ENCODE data around the gene POU4F3. TPM values are rescaled to one million over a fixed set of nuclear protein-coding genes. Genes with fewer than 3 reads are reported as not detected.
"Not testable (repeated sequence)": the region's sequence is repeated elsewhere in the genome, so short reads cannot be mapped to it uniquely, and the experiment has no call there.

The POU4F3 gene, protein sequence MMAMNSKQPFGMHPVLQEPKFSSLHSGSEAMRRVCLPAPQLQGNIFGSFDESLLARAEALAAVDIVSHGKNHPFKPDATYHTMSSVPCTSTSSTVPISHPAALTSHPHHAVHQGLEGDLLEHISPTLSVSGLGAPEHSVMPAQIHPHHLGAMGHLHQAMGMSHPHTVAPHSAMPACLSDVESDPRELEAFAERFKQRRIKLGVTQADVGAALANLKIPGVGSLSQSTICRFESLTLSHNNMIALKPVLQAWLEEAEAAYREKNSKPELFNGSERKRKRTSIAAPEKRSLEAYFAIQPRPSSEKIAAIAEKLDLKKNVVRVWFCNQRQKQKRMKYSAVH
- total RNA-seq (ENCODE audit: unreplicated experiment): 0.15 TPM
- long read RNA-seq: 0 reads

DNA sequence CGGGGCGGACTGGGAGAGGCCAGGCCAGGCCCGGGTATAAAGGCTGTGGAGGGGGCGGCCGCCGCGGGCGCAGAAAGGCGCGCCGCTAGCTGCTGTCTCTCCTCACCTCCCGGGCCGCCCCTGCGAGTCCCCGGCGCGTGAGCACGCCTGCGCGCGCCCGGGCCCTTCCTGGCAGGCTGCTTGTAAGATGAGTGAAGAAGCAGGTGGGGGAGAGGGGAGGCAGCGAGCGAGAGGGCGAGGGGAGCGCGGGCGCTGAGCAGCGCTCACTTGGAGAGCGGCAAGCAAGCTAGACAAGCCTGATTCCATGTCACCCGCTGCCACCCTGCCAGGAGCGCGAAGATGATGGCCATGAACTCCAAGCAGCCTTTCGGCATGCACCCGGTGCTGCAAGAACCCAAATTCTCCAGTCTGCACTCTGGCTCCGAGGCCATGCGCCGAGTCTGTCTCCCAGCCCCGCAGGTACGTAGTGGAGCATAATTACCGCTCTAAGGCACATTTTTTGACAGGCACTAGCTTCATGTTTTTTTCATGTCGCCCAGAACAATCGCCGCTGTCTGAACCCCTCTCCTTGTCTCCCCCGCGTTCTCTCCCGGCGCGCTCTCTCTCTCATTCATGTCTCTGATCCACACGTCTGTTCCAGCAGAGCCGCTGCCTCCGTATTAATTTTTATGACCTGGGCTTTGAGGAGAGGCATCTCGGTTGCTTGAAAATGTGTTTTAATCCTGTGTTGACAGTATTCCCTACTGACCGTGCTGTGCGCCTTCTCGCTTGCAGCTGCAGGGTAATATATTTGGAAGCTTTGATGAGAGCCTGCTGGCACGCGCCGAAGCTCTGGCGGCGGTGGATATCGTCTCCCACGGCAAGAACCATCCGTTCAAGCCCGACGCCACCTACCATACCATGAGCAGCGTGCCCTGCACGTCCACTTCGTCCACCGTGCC lies at the start of gene POU4F3:
POU4F3 (plus strand) TSS at position 66 of the 941 bp plus-strand sequence; CDS start at position 340, 274 bp downstream.
- H3K9me3 Mint-ChIP-seq (ENCODE audit: unreplicated experiment): no peaks in the 10 kb centered on the region
- H3K27ac Mint-ChIP-seq (ENCODE audit: unreplicated experiment): no peak within 1 kb of the TSS
- H3K36me3 Mint-ChIP-seq (ENCODE audit: low read depth, unreplicated experiment): no peaks in the 10 kb centered on the region
- peaks cover 49% of the 10 kb centered on the region for H3K27me3 Mint-ChIP-seq (ENCODE audit: unreplicated experiment)
- H3K4me1 Mint-ChIP-seq (ENCODE audit: unreplicated experiment): peaks cover 29% of the 10 kb centered on the region
- H3K4me3 Mint-ChIP-seq (ENCODE audit: unreplicated experiment): peak within 1 kb of the TSS; percentile 83
- peak; percentile 34 for DNase-seq (ENCODE audit: low spot score)
- TF ChIP-seq, protein P1, sequence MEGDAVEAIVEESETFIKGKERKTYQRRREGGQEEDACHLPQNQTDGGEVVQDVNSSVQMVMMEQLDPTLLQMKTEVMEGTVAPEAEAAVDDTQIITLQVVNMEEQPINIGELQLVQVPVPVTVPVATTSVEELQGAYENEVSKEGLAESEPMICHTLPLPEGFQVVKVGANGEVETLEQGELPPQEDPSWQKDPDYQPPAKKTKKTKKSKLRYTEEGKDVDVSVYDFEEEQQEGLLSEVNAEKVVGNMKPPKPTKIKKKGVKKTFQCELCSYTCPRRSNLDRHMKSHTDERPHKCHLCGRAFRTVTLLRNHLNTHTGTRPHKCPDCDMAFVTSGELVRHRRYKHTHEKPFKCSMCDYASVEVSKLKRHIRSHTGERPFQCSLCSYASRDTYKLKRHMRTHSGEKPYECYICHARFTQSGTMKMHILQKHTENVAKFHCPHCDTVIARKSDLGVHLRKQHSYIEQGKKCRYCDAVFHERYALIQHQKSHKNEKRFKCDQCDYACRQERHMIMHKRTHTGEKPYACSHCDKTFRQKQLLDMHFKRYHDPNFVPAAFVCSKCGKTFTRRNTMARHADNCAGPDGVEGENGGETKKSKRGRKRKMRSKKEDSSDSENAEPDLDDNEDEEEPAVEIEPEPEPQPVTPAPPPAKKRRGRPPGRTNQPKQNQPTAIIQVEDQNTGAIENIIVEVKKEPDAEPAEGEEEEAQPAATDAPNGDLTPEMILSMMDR (IDR thresholded peaks at IDR 0.05; ENCODE audit: unreplicated experiment): no peak

DNA sequence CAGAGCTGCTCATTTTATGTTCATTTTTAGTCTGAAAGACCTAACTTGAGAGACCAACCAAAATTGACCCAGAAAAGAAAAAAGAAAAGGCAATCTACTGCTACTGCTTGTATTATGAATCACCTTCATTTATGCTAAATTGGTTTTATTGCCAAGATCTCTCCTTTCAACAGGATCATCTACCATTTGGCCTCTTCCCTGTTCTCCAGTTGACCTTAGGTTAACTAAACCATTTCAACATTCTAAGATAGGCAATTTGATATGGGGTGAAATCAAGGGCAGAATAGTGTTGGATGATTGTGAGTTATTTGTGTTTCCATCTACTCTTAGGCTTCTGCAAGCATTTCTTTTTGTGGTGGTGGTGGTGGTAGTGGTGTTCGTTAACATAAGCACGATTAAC lies 48.3 kb upstream of the POU4F3 start:
- Mint-ChIP-seq H3K27ac (ENCODE audit: unreplicated experiment) (no peak overlapping the region), H3K27me3 (ENCODE audit: unreplicated experiment) (no peaks in the 10 kb centered on the region), H3K36me3 (ENCODE audit: low read depth, unreplicated experiment) (no peaks in the 10 kb centered on the region), H3K9me3 (ENCODE audit: unreplicated experiment) (no peaks in the 10 kb centered on the region), H3K4me1 (ENCODE audit: unreplicated experiment) (no peaks in the 10 kb centered on the region), H3K4me3 (ENCODE audit: unreplicated experiment) (no peak overlapping the region)
- TF ChIP-seq, protein P1 (IDR thresholded peaks at IDR 0.05; ENCODE audit: unreplicated experiment): no peak
- DNase-seq (ENCODE audit: low spot score): no peak

DNA sequence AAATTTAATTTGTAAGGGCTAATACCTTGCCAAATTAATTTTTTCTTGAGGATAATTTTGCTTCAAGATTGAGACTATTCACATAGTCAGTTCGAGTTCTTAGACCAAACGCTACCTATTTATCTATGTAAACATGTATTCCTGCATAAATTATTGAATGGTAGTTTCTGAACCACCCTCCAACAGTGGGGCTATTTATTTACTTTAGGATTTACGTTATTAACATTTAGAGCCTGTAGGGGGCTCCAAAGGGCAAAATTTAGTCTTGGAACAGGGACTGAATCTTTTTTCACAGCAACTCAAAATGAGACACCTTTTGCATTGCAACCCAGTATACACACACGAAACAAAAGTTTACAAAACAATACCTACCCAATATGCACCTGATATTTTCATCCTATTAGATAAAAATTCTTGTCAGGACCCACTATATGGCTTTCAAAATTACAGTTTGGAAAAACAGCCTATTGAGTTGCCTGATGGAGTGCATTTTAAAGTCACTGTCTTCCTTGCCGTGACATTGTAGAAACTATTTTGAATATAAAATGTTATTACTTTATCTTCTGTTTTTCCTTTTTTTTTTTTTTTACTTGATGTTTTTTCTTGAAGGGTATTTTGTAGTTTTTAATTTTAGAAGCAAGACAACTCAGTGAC lies 47.1 kb upstream of the POU4F3 start:
- H3K27me3 Mint-ChIP-seq (ENCODE audit: unreplicated experiment): no peaks in the 10 kb centered on the region
- H3K36me3 Mint-ChIP-seq (ENCODE audit: low read depth, unreplicated experiment): no peaks in the 10 kb centered on the region

DNA sequence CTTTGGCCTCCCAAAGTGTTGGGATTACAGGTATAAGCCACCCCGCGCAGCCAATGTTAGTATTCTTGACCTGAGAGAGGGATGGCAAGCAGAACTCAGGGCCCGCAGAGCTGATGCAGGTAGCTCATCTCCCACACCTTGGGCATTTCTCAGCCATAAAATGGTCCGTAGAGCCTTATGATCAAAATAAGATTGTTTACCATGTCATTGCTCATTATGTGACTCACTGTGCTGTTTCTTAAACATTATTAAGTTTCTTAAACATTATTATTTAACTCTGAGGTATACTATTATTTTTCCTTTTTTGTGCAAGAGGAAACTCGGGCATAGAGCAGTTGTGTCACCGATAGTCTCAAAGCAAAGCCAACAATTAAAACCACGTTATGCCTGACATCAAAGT lies 42.4 kb upstream of the POU4F3 start:
- DNase-seq (ENCODE audit: low spot score): no peak
- no peaks in the 10 kb centered on the region for H3K36me3 Mint-ChIP-seq (ENCODE audit: low read depth, unreplicated experiment)
- H3K27ac Mint-ChIP-seq (ENCODE audit: unreplicated experiment): no peak overlapping the region
- H3K27me3 Mint-ChIP-seq (ENCODE audit: unreplicated experiment): no peaks in the 10 kb centered on the region
- H3K4me1 Mint-ChIP-seq (ENCODE audit: unreplicated experiment): no peaks in the 10 kb centered on the region
- no peak overlapping the region for H3K4me3 Mint-ChIP-seq (ENCODE audit: unreplicated experiment)
- TF ChIP-seq, protein P1 (IDR thresholded peaks at IDR 0.05; ENCODE audit: unreplicated experiment): no peak
- no peaks in the 10 kb centered on the region for H3K9me3 Mint-ChIP-seq (ENCODE audit: unreplicated experiment)

More for the DNA sequence above, 47.1 kb upstream of the POU4F3 start:
- H3K4me3 Mint-ChIP-seq (ENCODE audit: unreplicated experiment): no peak overlapping the region
- no peaks in the 10 kb centered on the region for H3K9me3 Mint-ChIP-seq (ENCODE audit: unreplicated experiment)
- DNase-seq (ENCODE audit: low spot score): peak; percentile 21
- TF ChIP-seq, protein P1 (IDR thresholded peaks at IDR 0.05; ENCODE audit: unreplicated experiment): peak; percentile 56
- no peak overlapping the region for H3K27ac Mint-ChIP-seq (ENCODE audit: unreplicated experiment)
- H3K4me1 Mint-ChIP-seq (ENCODE audit: unreplicated experiment): no peaks in the 10 kb centered on the region

DNA sequence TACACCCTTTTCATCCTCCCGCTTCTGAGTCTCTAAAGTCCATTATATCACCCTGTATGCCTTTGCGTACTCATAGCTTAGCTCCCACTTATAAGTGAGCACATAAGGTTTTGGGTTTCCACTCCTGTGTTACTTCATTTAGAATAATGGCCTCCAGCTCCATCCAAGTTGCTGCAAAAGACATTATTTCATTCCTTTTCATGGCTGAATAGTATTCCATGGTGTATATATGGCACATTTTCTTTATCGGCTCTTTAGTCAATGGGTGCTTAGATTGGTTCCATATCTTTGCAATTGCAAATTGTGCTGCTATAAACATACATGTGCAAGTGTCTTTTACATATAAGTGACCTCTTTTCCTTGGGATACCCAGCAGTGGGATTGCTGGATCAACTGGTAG lies 39.7 kb upstream of the POU4F3 start:
- H3K4me1 Mint-ChIP-seq (ENCODE audit: unreplicated experiment); H3K27me3 Mint-ChIP-seq (ENCODE audit: unreplicated experiment); H3K27ac Mint-ChIP-seq (ENCODE audit: unreplicated experiment); DNase-seq (ENCODE audit: low spot score); H3K9me3 Mint-ChIP-seq (ENCODE audit: unreplicated experiment); H3K36me3 Mint-ChIP-seq (ENCODE audit: low read depth, unreplicated experiment); H3K4me3 Mint-ChIP-seq (ENCODE audit: unreplicated experiment): not testable (repeated sequence)

All from endothelial cell (in vitro differentiated cells).